Activated CD8-positive, alpha-beta memory T cell treated with anti-CD3 and anti-CD28 coated beads, Interleukin-2, amount 50 U/mL, for 24 hours (primary cell): ENCODE results near the gene ZNF282.
"Not testable (repeated sequence)": the region's sequence is repeated elsewhere in the genome, so short reads cannot be mapped to it uniquely, and the experiment has no call there.

Experiments
- DNase-seq: peaks from one replicate; pipeline ENCODE4 v3.0.0-alpha.2; 2020; ENCODE audit errors: extremely low read depth

The ZNF282 gene

DNA sequence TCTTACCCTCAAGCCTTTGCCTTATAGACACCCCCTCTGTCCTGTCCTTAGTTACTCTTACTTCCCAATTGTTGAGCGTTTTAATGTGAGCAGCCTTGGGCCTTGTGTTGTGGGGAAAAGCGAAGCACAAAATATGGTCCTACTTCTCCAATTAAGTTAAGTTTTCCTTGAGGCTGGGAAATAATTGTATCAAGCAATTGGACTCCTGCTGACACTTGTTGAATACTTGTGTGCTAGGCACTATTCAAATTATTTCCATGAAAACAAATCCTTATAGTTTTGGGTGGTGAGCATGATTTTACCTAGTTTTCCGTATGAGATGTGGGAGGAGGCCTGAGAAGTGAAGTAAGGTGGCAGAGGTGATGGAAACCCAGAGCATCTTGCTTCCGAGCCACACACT lies 61.2 kb downstream of the ZNF282 start:
- no peak for DNase-seq

DNA sequence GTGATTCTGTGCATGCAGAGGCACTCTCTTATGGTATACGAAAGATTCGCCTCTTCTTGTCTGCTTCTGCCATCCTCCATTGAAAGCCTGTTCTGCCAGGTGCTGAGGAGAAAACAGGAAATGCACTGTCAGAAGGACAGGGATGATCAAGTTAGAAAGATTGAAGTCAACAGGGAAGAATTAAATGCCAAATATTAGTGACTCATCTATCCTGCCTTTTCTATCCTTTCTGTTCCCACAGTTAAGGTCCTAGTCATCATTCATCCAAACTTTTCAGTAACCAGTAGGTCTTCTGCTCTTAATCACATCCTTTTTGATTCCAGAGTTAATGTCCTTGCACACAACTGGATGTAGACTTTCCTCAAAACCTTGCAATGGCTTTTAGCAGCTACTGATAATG lies 61.8 kb downstream of the ZNF282 start:
- no peak for DNase-seq

DNA sequence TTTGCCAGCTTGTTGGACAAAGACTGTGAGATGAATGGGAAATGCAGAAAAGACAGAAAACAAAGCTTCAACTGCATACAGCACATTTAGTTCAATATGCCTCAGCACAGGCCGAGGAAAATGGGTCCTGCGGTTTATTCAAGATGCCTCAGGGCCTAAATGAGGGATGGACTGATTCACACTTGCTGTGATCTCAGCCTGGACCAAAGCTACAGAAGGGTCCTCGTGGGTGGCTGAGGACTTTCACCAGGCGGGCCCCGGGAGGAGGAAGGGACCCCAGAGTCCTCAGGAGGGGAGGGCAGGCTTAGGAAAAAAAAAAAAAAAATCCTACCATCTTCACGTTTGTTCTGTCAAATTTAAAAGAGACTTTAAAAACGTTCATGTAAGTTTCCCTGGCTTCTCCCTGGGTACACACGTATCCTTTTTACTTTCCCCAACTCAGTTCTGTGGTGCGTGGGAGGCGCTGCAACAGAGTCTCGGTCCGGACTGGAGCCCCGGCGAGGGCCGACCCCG lies 66.0 kb downstream of the ZNF282 start:
- no peak for DNase-seq

DNA sequence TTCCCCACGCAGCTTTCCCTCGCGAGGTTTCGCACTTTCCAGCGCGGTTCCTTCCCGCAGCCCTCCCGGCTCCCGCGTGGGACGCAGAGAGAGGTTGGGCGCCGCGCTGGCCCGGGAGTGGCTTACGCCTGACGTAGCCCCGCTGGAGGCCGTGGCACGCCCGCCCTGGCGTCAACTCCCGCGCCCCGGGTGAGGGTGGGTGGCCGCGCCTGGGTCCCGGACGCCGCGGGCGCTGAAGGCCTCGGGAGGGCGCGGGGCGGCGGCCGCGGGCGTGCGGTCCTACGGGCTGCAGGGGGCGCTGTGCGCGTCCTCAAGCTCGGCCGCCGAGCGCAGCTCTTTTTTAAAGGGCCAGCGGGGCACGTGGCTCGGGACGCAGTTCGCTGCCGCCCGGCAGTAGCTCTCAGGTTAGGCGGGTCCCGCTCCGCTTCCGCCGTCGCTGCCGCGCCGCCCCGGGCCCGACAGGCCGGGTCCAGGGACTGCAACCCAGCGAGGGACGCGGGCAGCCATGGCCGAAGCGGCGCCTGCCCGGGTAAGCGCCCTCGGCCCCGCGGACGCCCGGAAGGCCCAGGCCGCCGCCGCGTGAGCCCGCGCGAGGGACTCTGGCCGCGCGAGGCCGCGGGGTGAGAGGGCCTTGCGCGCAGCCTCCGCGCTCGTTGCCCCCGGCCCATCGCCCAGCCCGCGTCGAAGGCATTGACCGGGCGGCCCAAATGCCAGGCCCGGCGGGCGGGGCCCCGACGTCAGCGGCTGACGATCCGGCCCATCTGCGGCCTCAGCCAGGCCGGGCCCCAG lies 66.7 kb downstream of the ZNF282 start, which contains the start of gene ZNF783:
Gene ZNF783, plus strand, starts transcription at position 368 of the 789 bp plus-strand sequence. Its CDS starts 138 bp downstream, at position 506.
- DNase-seq, result no peak

DNA sequence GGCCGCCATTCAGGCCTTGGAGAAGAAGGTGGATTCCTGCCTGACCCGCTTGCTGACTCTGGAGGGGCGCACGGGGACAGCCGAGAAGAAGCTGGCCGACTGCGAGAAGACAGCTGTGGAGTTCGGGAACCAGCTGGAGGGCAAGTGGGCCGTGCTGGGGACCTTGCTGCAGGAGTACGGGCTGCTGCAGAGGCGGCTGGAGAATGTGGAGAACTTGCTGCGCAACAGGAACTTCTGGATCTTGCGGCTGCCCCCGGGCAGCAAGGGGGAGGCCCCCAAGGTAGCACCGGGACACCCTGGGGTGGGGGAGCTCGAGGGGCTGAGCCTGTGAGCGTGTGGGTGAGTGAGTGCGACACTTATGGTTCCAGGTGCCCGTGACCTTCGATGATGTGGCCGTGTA lies 71.1 kb downstream of the ZNF282 start:
- no peak for DNase-seq

DNA sequence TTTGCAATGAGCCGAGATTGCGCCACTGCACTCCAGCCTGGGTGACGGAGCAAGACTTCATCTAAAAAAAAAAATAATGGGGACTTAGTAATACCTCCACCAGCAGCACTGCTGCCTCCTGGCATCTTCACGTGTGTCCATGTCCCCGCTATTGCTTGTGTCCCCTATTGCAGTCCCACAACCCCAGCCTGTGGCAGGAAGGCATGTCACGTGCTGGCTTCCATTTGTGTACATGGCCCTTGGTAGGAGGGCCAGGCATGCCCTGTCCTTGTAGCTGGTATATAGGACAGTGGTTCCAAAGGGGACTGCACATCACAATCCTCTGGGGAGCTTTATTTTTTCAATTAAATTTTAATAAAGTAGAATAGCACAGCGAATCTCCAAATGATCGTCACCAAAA lies 72.4 kb downstream of the ZNF282 start:
- no peak for DNase-seq

DNA sequence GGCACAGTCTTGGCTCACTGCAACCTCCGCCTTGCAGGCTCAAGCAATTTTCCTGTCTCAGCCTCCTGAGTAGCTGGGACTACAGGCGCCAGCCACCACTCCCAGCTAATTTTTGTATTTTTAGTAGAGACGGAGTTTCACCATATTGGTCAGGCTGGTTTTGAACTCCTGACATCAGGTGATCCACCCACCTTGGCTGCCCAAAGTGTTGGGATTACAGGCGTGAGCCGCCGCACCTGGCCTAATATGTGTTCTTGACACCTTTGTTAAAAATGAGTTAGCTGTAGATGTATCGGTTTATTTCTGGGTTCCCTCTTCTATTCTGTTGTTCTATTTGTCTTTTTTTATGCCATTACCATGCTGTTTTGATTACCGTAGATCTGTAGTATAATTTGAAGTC lies 79.1 kb downstream of the ZNF282 start:
- not testable (repeated sequence) for DNase-seq
